ENCODE results near the gene SOWAHA.

GRCh38 chr5:132773114-132773513 lies 40.0 kb upstream of the SOWAHA start:
- TF ChIP-seq CTCF (IDR thresholded peaks at IDR 0.05) = no peak
- TF ChIP-seq POLR2A (IDR thresholded peaks at IDR 0.05) = no peak

Measured in prostate gland (tissue), 2 donors.